ENCODE measurements around the gene SLC16A6.
"Not testable (repeated sequence)": the region's sequence is repeated elsewhere in the genome, so short reads cannot be mapped to it uniquely, and the experiment has no call there.

Gene SLC16A6

DNA sequence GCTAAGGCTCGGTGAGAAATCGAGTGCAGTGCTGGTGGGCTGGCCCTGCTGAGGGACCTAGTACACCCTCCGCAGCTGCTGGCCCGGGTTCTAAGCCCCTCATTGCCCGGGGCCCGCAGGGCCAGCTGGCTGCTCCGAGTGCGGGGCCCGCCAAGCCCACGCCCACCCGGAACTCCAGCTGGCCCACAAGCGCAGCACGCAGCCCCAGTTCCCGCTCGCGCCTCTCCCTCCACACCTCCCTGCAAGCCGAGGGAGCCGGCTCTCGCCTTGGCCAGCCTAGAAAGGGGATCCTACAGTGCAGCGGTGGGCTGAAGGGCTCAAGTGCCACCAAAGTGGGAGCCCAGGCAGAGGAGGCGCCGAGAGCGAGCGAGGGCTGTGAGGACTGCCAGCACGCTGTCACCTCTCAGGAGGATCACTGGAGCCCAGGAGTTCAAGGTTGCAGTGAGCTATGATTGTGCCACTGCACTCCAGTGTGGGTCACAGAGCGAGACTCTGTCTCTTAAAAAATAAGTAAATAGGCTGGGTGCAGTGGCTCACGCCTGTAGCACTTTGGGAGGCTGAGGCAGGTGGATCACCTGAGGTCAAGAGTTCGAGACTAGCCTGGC lies 18.2 kb upstream of the SLC16A6 start:
- not testable (repeated sequence) for DNase-seq (ENCODE audit: low read depth)

DNA sequence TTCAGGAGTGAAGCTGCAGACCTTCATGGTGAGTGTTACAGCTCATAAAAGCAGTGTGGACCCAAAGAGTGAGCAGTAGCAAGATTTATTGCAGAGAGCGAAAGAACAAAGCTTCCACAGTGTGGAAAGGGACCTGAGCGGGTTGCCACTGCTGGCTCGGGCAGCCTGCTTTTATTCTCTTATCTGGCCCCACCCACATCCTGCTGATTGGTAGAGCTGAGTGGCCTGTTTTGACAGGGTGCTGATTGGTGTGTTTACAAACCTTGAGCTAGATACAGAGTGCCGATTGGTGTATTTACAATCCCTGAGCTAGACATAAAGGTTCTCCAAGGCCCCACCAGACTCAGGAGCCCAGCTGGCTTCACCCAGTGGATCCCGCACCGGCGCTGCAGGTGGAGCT lies 17.6 kb upstream of the SLC16A6 start:
- DNase-seq (ENCODE audit: low read depth), result not testable (repeated sequence)

DNA sequence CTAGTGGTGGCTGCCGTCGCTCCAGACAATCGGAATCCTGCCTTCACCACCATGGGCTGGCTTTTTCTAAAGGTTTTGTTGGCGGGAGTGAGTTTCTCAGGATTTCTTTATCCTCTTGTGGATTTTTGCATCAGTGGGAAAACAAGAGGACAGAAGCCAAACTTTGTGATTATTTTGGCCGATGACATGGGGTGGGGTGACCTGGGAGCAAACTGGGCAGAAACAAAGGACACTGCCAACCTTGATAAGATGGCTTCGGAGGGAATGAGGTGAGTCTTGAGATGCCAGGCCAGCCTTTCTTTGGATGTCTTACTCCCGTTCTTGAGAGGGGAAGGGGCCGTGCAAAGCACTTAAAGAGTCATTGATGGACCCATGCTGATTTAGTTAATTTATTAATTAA lies 16.5 kb upstream of the SLC16A6 start:
- no peak for DNase-seq (ENCODE audit: low read depth)

DNA sequence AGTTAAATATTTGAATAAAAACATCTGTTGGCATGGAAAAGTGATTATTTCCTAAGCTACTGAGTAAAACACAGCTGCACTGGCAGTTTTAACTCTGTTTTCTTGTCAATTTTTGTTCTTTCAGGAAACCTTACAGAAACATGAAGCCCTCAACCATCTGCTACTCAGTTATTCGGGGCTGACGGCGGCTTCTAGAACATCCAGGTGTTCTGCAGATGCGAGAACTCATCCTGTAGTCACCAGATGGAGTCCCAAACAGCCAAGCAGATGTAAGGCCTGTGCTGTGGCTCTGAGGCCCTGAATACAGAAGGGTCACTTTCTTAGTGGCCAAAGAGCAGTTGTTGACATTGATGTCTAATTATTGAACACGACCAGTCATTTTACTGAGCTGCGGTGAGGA lies 15.9 kb upstream of the SLC16A6 start:
- no peak for DNase-seq (ENCODE audit: low read depth)

DNA sequence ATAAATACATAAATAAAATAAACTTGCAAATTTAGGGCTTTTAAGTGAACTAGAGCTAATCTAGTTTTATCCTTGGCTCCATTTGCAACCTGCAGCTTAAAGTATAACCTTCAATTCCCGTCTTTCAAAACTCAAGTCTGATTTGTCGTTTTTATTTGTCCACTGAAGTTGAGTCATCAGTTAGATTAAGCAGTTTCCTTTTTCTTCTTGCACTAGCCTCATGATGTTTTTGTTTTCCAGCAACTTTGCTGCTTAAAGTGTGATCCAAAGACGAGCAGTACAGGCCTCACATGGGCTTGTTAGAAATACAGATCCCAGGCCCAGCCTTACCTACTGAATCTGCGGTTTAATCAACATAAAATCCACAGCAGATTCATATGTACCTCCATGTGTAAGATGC lies 14.2 kb upstream of the SLC16A6 start:
- DNase-seq (ENCODE audit: low read depth), result no peak

DNA sequence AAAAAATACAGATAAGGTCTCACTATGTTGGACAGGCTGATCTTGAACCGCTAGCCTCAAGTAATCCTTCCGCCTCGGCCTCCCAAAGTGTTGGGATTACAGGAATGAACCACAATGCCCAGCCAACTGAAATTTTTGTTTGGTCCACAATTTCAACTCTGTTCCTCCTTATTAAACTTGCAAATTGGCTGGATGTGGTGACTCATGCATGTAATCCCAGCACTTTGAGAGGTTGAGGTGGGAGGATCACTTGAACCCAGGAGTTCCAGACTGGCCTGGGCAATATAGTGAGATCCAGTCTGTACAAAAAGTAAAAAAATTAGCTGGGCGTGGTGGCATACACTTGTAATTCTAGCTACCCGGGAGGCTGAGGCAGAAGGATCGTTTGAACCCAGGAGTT lies 13.8 kb upstream of the SLC16A6 start:
- DNase-seq (ENCODE audit: low read depth), result no peak

DNA sequence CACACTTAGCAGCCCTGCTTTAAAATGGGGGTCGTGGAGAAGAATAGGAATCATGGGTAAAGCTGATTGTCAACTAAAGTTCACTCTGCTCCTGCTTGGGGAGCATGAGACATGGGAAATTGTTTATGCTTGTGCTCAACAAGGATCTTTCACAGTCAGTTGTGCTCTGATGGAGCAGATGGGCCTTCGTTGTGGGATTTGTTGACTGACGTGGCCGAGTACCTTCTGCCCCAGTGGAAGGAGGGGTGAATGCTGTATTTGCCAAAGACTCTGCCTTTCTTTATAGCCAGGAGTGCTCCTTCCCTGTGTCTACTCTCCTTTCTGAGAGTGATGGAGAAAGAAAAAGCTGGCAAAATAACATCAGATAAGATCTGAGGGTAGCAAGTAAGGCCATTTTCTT lies 11.7 kb upstream of the SLC16A6 start:
- no peak for DNase-seq (ENCODE audit: low read depth)

DNA sequence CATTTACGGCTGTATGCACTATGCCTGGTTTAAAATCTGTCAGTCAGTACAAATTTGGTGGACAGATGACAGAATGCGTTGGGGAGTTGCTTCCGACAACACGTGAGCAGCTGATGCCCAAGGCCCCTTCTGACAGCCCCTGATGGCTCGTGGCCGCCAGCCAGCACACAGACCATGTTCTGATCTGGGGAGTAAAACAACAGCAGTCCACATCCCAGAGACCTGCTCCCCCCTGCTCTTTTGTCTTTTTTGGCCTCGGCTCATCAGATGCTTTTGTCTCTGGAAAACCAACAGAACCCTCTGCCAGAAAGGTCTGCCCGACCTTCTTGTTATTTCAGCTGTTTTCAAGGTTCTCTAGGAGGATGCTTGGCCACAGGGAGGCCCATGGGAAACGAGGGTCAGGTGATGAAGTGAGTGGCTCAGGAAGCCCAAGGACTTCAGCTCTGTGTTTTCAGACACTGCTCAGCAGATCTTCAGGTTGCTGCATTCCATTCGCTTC lies 11.2 kb upstream of the SLC16A6 start:
- DNase-seq (ENCODE audit: low read depth), result no peak

DNA sequence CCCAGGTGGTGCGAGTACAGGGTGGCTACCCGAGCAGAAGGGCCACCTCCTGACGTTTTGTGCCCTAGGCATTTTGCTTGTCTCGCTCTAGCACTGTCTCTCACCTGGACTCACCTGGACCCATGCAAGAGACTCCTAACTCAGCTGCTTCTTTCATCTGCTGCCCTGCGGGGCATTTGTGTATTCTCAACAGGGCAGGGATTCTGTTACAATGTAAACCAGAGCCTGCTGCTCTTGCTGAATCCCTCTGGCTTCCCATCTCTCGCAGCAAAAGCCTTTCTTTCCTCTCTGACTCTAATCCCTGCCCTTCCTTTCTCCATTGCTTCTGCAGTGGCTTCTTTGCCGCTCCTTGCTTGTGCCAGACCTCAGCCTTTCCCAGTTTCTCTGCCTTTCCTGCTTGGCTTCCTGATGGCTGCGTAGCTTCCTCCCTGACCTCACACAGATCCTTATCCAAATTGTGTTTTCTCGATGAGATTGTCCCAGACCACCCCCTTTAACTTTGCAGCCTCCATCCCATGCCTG lies 10.6 kb upstream of the SLC16A6 start:
- DNase-seq (ENCODE audit: low read depth), result no peak

DNA sequence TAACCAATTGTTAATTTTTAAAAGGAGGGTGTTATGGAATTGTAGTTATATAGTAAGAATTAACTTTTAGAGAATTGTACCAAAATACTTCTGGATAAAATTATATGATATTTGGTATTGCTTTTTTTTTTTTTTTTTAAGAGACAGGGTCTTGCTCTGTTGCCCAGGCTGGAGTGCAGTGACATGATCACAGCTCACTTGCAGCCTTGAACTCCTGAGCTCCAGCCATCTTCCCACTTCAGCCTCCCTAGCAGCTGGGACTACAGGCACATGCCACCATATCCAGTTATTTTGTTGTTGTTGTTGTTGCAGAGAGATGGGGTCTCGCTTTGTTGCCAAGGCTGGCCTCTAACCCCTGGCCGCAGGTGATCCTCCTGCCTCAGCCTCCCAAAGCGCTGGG lies 8.9 kb upstream of the SLC16A6 start:
- DNase-seq (ENCODE audit: low read depth), result no peak

DNA sequence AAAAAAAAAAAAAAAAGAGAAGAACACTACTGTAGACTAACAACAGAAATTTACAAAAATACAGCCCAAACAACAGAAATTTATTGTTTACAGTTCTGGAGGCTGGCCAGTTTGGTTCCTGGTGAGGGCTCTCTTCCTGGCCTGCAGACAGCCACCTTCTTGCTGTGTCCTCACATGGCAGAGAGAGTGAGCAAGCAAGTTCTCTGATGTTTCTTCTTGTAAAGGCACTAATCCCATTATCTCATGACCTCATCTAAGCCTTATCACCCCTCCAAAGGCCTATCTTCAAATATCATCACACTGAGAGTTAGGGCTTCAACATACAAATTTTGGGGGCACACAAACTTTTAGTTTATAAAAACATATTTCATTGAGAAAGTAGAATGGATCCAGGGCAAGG lies 7.7 kb upstream of the SLC16A6 start:
- DNase-seq (ENCODE audit: low read depth), result no peak

DNA sequence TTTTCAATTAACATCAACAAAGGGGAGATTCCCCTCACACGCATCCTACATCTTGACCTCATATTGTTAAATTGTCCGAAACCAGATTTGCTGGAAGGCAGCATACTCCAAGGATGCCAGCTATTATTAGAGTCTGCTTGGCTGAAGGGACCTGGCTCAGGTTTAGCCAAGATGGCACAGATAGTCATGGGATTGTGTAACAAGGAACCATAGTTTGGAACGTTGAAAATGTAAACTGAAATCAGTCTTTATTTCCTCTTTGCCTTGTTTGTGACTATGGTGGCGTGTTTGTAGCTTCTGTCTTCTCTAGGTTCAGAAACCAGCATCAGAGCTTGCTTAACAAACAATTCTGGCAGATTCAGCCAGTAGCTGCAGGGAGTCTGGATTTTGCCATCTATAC lies 6.3 kb upstream of the SLC16A6 start:
- no peak for DNase-seq (ENCODE audit: low read depth)

DNA sequence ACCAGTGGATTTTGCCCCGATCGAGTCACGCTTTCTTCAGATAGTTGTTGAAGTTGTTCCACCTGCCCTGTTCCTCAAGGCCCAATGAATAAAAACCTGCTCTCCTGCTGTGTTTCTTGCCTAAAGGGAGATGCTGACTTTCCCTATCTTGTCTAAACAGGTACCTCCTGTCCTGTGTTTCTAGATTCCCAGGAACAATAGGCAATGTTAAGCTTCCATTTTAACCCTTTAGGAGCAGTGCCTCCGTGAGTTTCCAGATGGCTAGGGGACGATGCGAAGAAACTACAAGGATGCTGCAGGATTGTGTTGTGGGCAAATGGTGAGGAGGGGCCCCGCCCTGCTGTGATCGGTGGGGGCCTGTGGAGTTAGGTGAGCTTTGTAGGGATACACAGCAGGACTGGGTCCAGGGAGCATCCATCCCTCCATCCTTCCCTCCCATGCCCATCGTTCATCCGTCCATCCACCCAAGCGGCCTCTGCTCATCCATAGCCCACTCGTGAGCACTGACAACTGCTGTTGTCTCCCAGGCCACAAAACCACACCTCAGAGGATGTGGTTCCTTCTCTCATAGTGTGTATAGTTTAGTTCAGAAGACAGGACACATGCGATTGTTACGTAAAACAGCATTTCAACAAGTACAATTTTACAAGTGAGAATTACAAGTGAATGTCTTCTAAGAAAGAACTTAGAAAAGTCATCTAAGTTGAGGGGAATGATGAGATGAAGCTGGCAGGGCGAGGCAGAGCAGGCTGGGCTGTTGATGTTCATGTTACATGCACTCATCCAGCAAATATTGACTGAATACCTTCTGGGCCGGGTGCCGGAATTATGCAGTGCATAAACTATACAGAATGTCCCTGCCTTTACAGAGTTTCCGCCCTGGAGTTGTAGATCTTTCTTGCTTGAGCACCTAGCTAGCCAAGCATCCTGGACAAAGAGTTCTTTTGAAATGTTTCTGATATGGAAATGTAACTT lies 5.6 kb upstream of the SLC16A6 start:
- DNase-seq (ENCODE audit: low read depth), result no peak

DNA sequence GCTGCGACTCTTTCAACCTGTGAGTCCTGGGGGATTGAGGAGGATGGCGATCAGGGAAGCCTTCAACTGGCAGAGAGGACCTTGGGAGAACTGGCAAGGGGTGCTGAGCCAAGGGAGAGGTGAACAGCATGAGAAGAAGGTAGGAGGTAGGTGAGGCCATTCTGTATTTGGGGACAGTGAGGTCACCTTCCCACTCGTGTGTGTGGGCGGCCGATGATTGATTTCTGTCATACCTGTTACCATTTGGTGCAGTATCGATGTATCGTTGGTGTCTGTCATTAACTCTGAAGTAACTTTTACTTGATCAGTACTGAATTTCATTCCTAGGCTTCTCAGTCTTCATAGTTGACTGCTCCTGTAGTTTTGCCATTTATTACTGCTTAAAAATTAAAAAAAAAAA lies 4.2 kb upstream of the SLC16A6 start:
- no peak for DNase-seq (ENCODE audit: low read depth)

DNA sequence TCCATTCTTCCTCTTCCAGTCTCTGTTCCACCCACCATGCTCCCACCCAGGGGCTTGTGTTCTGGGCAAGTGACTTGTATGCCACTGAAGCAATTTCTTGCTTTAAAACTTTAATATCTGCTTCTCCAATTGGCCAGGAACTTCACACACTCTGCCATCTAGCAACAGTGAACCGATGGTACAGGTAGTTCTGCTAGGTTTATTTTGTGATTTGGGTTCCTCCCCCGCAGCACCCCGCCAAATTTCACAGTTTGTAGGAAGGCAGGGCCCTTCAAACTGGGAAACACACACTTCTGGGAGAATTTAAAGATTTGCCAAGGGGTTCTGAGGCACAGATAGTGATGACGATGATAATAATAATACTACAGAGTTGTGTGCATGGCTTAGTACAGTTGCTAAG lies 3.7 kb upstream of the SLC16A6 start:
- DNase-seq (ENCODE audit: low read depth), result no peak

DNA sequence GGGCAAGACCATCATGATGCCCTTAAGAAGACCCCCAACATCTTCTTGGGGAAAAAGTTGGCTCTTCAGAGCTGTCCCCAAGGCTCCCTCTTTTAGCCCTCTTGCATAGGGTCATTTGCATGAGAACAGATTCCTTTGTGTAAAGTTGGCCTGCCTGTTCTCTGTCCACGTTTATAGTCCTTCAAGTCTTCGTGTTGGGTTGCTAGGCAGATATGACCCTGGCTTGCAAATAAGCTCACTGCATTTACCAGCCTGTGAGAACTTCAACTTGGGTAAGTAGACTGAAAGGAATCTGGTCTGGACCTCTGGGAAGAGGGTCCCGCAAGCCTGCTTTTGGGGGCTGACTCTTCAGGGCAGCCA lies 3.2 kb upstream of the SLC16A6 start:
- no peak for DNase-seq (ENCODE audit: low read depth)

DNA sequence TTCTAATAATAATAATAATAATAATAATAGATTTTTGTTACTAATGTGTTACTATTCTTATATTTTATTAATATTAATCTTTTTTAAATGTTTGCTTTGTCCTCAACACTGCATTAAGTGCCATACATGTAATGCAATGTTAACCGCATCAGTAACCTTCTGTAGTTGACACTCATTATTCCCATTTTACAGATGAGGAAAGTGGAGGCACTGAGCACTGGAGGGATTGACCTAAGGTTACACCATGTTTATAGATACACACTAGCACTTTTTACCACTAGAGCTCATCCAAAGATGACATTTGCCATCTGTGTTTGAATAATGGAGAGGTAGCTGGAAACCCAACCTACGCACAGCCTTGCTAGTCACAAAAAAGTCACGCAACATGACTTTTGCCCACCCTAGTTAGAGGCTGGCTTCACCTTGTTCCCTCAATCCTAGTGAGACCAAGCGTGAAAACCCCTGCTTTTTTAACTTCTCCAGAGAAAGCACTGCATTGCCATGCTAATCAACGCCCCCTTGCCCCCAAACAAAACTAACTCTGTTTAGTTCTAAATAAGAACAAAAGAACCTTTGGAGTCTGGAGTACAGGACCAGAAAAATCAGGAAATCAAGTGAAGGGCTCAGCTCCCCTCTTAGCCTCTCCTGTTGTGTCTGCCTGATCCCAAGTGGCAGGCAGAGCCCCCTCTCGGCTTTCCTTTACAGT lies 2.7 kb upstream of the SLC16A6 start:
- no peak for DNase-seq (ENCODE audit: low read depth)

DNA sequence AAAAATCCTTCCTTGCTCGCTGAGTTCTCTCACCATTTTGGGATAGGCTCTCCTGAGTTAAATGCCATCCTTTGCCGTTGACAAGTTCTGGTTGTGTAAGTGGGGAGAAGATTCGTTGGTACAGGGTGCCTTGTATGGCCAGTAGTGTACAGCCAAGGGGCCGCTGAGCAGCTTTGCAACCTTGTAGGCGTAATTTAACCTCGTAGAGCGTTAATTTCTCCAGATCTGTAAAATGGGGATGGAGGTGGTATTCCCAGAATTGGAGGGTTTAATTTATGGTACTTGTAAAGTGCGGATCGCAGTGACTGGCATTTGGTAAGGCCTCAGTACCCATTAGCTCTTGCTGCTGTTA lies 1.7 kb upstream of the SLC16A6 start:
- no peak for DNase-seq (ENCODE audit: low read depth)

DNA sequence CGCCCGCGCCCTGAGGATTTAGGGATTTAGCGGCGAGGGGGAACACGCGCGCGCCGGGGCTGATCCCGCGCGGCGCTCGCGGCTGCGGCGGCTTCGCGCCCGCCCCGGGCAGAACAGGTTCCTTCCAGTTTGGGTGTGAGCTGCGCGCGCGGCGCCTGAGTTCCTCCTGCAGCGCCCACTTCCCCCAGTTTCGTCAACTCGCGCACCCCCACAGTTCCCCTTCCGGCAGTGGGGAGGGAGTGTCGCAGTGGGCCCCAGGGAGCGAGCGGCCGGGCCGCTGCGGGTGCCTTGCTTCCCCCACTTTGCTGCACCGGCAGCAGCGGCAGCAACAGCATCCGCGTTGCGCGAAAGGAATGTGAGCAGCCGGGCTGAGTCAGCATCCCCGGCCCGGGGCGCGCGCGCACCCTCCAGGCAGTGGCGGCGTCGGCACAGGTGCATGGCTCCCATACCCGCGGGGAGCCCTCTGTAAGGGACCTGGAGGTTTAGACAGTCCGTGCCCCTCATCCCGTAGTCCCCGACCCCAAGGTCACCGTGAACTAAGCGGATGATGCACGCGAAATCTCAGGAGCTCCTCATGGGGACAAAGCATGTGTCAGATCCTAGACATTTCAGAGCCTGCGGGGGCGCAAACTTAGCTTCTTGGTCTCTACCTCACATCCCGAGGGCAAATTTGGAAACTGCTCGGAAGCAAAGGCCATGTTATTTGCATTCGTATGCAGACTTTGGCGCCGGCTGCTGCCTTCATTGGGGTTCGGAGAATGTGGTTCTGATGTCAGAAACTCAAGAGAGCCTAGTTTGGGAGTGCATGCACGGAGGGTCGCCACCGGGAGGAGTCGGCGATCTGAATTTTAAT lies 1.1 kb upstream of the SLC16A6 start:
- DNase-seq (ENCODE audit: low read depth), result peak; percentile 86

DNA sequence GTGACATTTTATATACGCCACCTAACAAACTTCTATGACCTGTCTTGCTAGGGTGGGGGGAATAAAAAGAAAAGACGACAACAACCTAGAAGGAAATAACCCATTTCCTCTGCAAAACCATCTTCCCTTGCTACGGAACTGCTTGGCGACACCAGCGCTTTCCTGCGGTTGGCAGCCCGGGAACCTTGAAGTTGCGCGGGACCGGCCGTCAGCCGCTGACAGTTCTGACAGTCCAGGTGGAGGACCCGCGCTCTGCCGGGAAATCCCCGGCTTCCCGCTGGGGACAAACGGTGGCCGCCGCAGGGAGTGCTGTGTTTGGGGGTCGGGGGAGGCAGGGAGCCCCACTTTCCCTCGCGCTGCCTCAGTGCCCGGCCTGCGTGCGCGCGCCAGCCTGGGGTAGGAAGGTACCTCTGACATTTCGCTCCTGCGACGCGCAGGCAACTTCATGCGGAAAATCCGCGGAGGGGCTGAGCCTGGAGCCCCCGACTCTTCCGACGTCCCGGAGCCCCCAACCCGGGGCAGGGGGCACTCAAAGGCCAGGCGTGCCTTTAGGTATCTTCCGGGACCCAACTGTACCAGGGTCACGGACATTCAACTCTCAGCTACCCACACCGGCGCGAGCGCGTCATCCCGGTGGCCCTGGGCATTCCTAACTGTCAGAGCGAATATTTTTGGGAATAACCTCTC lies 516 bp downstream of the SLC16A6 start:
- peak; percentile 45 for DNase-seq (ENCODE audit: low read depth)

DNA sequence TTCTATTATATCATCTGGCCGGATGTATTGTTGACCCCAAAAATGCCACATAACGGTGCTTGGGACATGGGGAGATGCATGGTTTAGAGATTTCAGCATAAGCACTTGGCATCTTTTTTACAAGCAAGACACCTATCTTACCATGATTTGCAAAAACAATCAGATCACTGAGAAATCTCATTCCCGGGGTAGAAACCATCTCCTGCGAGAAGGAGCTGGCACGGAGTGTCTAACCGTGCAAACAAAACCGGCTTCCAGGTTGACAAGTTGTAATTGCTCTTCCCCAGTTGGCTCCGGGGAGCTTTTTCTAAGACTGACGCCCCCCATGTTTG lies 1.0 kb downstream of the SLC16A6 start:
- DNase-seq (ENCODE audit: low read depth), result no peak
